ENCODE results near the gene MRPL55.

- TF ChIP-seq CTCF (conservative IDR thresholded peaks at IDR 0.05; ENCODE audit: low read depth, low read length) (no peak), RFX5 (IDR thresholded peaks at IDR 0.05; ENCODE audit: low read depth, low read length) (0 out of 2 replicates have a peak, but pooled peaks have one; percentile 12), RCOR1 (IDR thresholded peaks at IDR 0.05; ENCODE audit: insufficient replicate concordance, low read length) (no peak), MAZ (IDR thresholded peaks at IDR 0.05; ENCODE audit: borderline replicate concordance, low read depth, low read length) (no peak), ELK1 (IDR thresholded peaks at IDR 0.05; ENCODE audit: borderline replicate concordance, low read depth, low read length) (no peak), SMC3 (IDR thresholded peaks at IDR 0.05; ENCODE audit: low read depth, low read length) (no peak), POLR2A (IDR thresholded peaks at IDR 0.05; ENCODE audit: low read depth, low read length) (peak; percentile 72), CEBPB (IDR thresholded peaks at IDR 0.05; ENCODE audit: low read depth, low read length) (peak; percentile 99), RAD21 (IDR thresholded peaks at IDR 0.05; ENCODE audit: low read length) (no peak), FOS (IDR thresholded peaks at IDR 0.05; ENCODE audit: low read depth, low read length) (no peak), USF2 (IDR thresholded peaks at IDR 0.05; ENCODE audit: low read depth, low read length) (peak; percentile 68), MXI1 (IDR thresholded peaks at IDR 0.05; ENCODE audit: borderline replicate concordance, low read depth, low read length) (peak; percentile 21; the same call in 1 of the 2 replicates)
Measured at GRCh38 chr1:228084325-228084724, 24.8 kb downstream of the MRPL55 start.
